ENCODE data around the gene PKP4. TPM values are rescaled to one million over a fixed set of nuclear protein-coding genes. Genes with fewer than 3 reads are reported as not detected.

PKP4 gene
- total RNA-seq, 1 experiment from 2014 or later: 52.0 TPM

- H3K9ac ChIP-seq (ENCODE audit: extremely low read depth, insufficient read length, low read length): no peak overlapping the region
- H3K4ac ChIP-seq (ENCODE audit: low read depth, low read length): no peak overlapping the region
- no peaks in the 10 kb centered on the region for H3K9me3 Mint-ChIP-seq
- no peaks in the 10 kb centered on the region for H3K27me3 ChIP-seq (ENCODE audit: insufficient read depth, low read length)
- no peak overlapping the region for H4K5ac ChIP-seq (ENCODE audit: insufficient read length, low read depth, low read length)
- no peak overlapping the region for H3K56ac ChIP-seq (ENCODE audit: insufficient read length, low read depth, low read length)
- H3K36me3 Mint-ChIP-seq (ENCODE audit: insufficient read depth in 1 of 3, low read depth in 3 of 3): no peaks in the 10 kb centered on the region
- H3K79me1 ChIP-seq (ENCODE audit: insufficient read depth, low read depth, low read length, poor library complexity, severe bottlenecking): no peaks in the 10 kb centered on the region
- no peak for DNase-seq
- no peaks in the 10 kb centered on the region for H4K20me1 ChIP-seq (ENCODE audit: control insufficient read depth, insufficient read depth, insufficient read length)
- no peak overlapping the region for H3K27ac ChIP-seq (ENCODE audit: insufficient read length, low read depth, low read length)
- no peak overlapping the region for H2BK5ac ChIP-seq (ENCODE audit: insufficient read length, low read length)
- H2AFZ ChIP-seq (ENCODE audit: low read length): no peak overlapping the region
- no peaks in the 10 kb centered on the region for H3K23me2 ChIP-seq (ENCODE audit: insufficient read length, low read depth, low read length, poor library complexity, severe bottlenecking)
- no peaks in the 10 kb centered on the region for H3K4me1 ChIP-seq (ENCODE audit: insufficient read depth, low read length)
- H4K91ac ChIP-seq (ENCODE audit: insufficient read length, low read depth, low read length): no peak overlapping the region
- no peak overlapping the region for H2BK15ac ChIP-seq (ENCODE audit: low read depth, low read length)
- H3K4me1 Mint-ChIP-seq: peaks cover 14 to 20% of the 10 kb centered on the region in 2 experiments
- H3K27ac Mint-ChIP-seq: no peak overlapping the region
- WGBS (ENCODE audit: extremely low coverage, insufficient read length, low lambda C conversion rate): no CpG with 5 or more reads among the region's 5 CpGs
- H3K27me3 Mint-ChIP-seq (ENCODE audit: low read depth): no peaks in the 10 kb centered on the region; the same call in none of the 2 replicates
- no peak for TF ChIP-seq CTCF (conservative IDR thresholded peaks at IDR 0.05)
- no peak overlapping the region for H3K4me2 ChIP-seq (ENCODE audit: insufficient read depth, insufficient read length, low read length)
- no peak overlapping the region for H2BK120ac ChIP-seq (ENCODE audit: low read depth, low read length, poor library complexity, severe bottlenecking)
- no peak overlapping the region for H4K8ac ChIP-seq (replicated peaks; ENCODE audit: insufficient read length, low read depth, low read length)
- H3T11ph ChIP-seq (ENCODE audit: low read length): no peak overlapping the region
- no peak overlapping the region for H3K23ac ChIP-seq (ENCODE audit: insufficient read length, low read depth, low read length)
- no peak overlapping the region for H3K14ac ChIP-seq (ENCODE audit: insufficient read depth, low read length)
- H2BK12ac ChIP-seq (ENCODE audit: insufficient read length, low read depth, low read length): no peak overlapping the region
- H3K79me2 ChIP-seq (ENCODE audit: insufficient read depth, low read length): no peaks in the 10 kb centered on the region
- no peak overlapping the region for H2AK5ac ChIP-seq (ENCODE audit: insufficient read length, low read length)
- H3K4me3 Mint-ChIP-seq: no peak overlapping the region
- no peak overlapping the region for H2BK20ac ChIP-seq (ENCODE audit: low read depth, low read length, poor library complexity, severe bottlenecking)
- no peak overlapping the region for H3K18ac ChIP-seq (ENCODE audit: insufficient read length, low read depth, low read length)
- no peaks in the 10 kb centered on the region for H3K9me3 ChIP-seq (ENCODE audit: control insufficient read depth, low read depth, low read length)
These were observed 262.7 kb downstream of the PKP4 start for GRCh38 chr2:158719403-158719802.
